MM.1S (cell line): ENCODE measurements around the gene YWHAG.

Experiments
- DNase-seq: peaks from one replicate; pipeline ENCODE4 v3.0.0-alpha.2; 2015
- H2AFZ ChIP-seq: fragments of 300-600 bp; sonication (generic); 2 replicates; pipeline ENCODE4 v1.6.0; 2016; ENCODE audit warnings: antibody characterized with exemption, low read length
- H3F3A ChIP-seq: fragments of 300-600 bp; sonication (generic); 2 replicates; pipeline ENCODE4 v1.6.1; 2016; ENCODE audit warnings: mild to moderate bottlenecking, antibody characterized with exemption, low read length, moderate library complexity, mixed read lengths; ENCODE audit not compliant: insufficient read depth
- H3K27ac ChIP-seq: fragments of 300-600 bp; sonication (generic); 2 replicates; pipeline ENCODE4 v1.5.1; 2016; ENCODE audit warnings: mild to moderate bottlenecking, low read length
- H3K27me3 ChIP-seq: fragments of 300-600 bp; sonication (generic); replicated peaks from 2 replicates; pipeline ENCODE4 v1.6.0; 2016; ENCODE audit warnings: low read length; ENCODE audit not compliant: insufficient read depth
- H3K36me3 ChIP-seq: fragments of 300-600 bp; sonication (generic); replicated peaks from 2 replicates; pipeline ENCODE4 v1.6.1; 2016; ENCODE audit warnings: mild to moderate bottlenecking, low read length, mixed read lengths; ENCODE audit not compliant: insufficient read depth
- H3K4me1 ChIP-seq: fragments of 300-600 bp; sonication (generic); 2 replicates; pipeline ENCODE4 v1.6.1; 2016; ENCODE audit warnings: low read length, mixed read lengths
- H3K4me2 ChIP-seq: fragments of 300-600 bp; sonication (generic); 2 replicates; pipeline ENCODE4 v1.6.0; 2016; ENCODE audit warnings: low read depth, low read length
- H3K4me3 ChIP-seq: fragments of 300-600 bp; sonication (generic); 2 replicates; pipeline ENCODE4 v1.5.1; 2016; ENCODE audit warnings: low read length, mixed read lengths
- H3K79me2 ChIP-seq: fragments of 300-600 bp; sonication (generic); 2 replicates; pipeline ENCODE4 v1.6.1; 2016; ENCODE audit warnings: mixed run types, low read length, mixed read lengths
- H3K9ac ChIP-seq: fragments of 300-600 bp; sonication (generic); 2 replicates; pipeline ENCODE4 v1.6.1; 2016; ENCODE audit warnings: low read length, mixed read lengths
- H3K9me2 ChIP-seq: fragments of 300-600 bp; sonication (generic); replicated peaks from 2 replicates; pipeline ENCODE4 v1.6.1; 2016; ENCODE audit warnings: mild to moderate bottlenecking, low read length, mixed read lengths; ENCODE audit not compliant: insufficient read depth
- H3K9me3 ChIP-seq: fragments of 300-600 bp; sonication (generic); replicated peaks from 2 replicates; pipeline ENCODE4 v1.6.1; 2016; ENCODE audit warnings: mild to moderate bottlenecking, low read length, mixed read lengths; ENCODE audit not compliant: insufficient read depth
- H4K20me1 ChIP-seq: fragments of 300-600 bp; sonication (generic); 2 replicates; pipeline ENCODE4 v1.6.1; 2016; ENCODE audit warnings: mild to moderate bottlenecking, low read length, moderate library complexity, mixed read lengths; ENCODE audit not compliant: insufficient read depth
- CTCF ChIP-seq: fragments of 300-600 bp; sonication (generic); IDR thresholded peaks from 2 replicates; pipeline ENCODE4 v1.5.1; 2016; ENCODE audit warnings: antibody characterized with exemption, low read length, mixed read lengths
- EZH2 ChIP-seq: fragments of 300-600 bp; sonication (generic); optimal IDR thresholded peaks from 2 replicates; pipeline ENCODE3; 2017; ENCODE audit warnings: low read depth, mild to moderate bottlenecking, antibody characterized with exemption, low read length, mixed read lengths
- EZH2phosphoT487 ChIP-seq: fragments of 300-600 bp; sonication (generic); IDR thresholded peaks from 2 replicates; pipeline ENCODE4 v1.6.1; 2018; ENCODE audit warnings: antibody characterized with exemption, low read length

The YWHAG gene

GRCh38 chr7:76381814-76382213 lies 23.0 kb upstream of the YWHAG start:
- Histone ChIP-seq H3K4me1 (no peaks in the 10 kb centered on the region), H4K20me1 (no peaks in the 10 kb centered on the region), H3K9me2 (no peaks in the 10 kb centered on the region), H3K79me2 (no peaks in the 10 kb centered on the region), H3K36me3 (no peaks in the 10 kb centered on the region), H3K27ac (no peak overlapping the region), H3F3A (peaks cover 8% of the 10 kb centered on the region; the same call in 1 of the 2 replicates), H3K27me3 (no peaks in the 10 kb centered on the region), H3K9ac (no peak overlapping the region), H3K9me3 (no peaks in the 10 kb centered on the region), H2AFZ (no peak overlapping the region), H3K4me2 (no peak overlapping the region), H3K4me3 (no peak overlapping the region)
- TF ChIP-seq EZH2 (no peak), EZH2phosphoT487 (no peak), CTCF (no peak)
- no peak for DNase-seq

DNA sequence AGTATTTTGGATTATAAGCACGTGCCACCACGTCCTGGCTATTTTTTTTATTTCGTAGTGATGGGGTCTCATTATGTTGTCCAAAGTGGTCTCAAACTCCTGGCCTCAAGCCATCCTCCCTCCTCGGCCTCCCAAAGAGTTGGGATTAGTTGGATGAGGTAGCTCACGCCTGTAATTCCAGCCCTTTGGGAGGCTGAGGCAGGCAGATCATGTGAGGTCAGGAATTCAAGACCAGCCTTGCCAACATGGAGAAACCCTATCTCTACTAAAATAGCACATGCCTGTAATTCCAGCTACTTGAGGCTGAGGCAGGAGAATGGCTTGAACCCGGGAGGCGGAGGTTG lies 21.8 kb upstream of the YWHAG start:
- H3K9me3 ChIP-seq, result no peaks in the 10 kb centered on the region
- no peaks in the 10 kb centered on the region for H3K27me3 ChIP-seq
- no peaks in the 10 kb centered on the region for H4K20me1 ChIP-seq
- H3K36me3 ChIP-seq, result no peaks in the 10 kb centered on the region
- H3K4me1 ChIP-seq, result no peaks in the 10 kb centered on the region
- H3K9me2 ChIP-seq, result no peaks in the 10 kb centered on the region
- H3K79me2 ChIP-seq, result no peaks in the 10 kb centered on the region
- H2AFZ ChIP-seq, result peak overlapping the region; percentile 69
- peaks cover 8% of the 10 kb centered on the region; the same call in 1 of the 2 replicates for H3F3A ChIP-seq
- H3K4me3 ChIP-seq, result peak overlapping the region; percentile 61
- peak overlapping the region; percentile 75 for H3K4me2 ChIP-seq
- H3K9ac ChIP-seq, result peak overlapping the region; percentile 62; the same call in 1 of the 2 replicates
- no peak for TF ChIP-seq EZH2phosphoT487
- no peak for TF ChIP-seq CTCF
- no peak for TF ChIP-seq EZH2
- H3K27ac ChIP-seq, result no peak overlapping the region
- no peak for DNase-seq

GRCh38 chr7:76377186-76377918 lies 18.6 kb upstream of the YWHAG start:
- Histone ChIP-seq H3K4me1 (no peaks in the 10 kb centered on the region), H3K27ac (no peak overlapping the region), H3K4me3 (no peak overlapping the region), H3K9me2 (no peaks in the 10 kb centered on the region), H3K36me3 (no peaks in the 10 kb centered on the region), H3K79me2 (no peaks in the 10 kb centered on the region), H2AFZ (peak overlapping the region; percentile 43), H3K9me3 (no peaks in the 10 kb centered on the region), H3K27me3 (no peaks in the 10 kb centered on the region), H3K4me2 (0 out of 2 replicates have a peak overlapping the region, but pooled peaks have one; percentile 3), H3K9ac (no peak overlapping the region), H3F3A (peaks cover 8% of the 10 kb centered on the region; the same call in 1 of the 2 replicates), H4K20me1 (no peaks in the 10 kb centered on the region)
- no peak for DNase-seq
- no peak for TF ChIP-seq EZH2phosphoT487
- no peak for TF ChIP-seq CTCF
